ENCODE data around the gene CLNK. TPM values are rescaled to one million over a fixed set of nuclear protein-coding genes. Genes with fewer than 3 reads are reported as not detected.
A peak's percentile ranks its signal among the peaks of the same experiment; 100 is the strongest.
"Not testable (repeated sequence)": the region's sequence is repeated elsewhere in the genome, so short reads cannot be mapped to it uniquely, and the experiment has no call there.

The CLNK gene
- polyA plus RNA-seq, 3 donors, result 0.52 to 1.5 (median 0.58) TPM

DNA sequence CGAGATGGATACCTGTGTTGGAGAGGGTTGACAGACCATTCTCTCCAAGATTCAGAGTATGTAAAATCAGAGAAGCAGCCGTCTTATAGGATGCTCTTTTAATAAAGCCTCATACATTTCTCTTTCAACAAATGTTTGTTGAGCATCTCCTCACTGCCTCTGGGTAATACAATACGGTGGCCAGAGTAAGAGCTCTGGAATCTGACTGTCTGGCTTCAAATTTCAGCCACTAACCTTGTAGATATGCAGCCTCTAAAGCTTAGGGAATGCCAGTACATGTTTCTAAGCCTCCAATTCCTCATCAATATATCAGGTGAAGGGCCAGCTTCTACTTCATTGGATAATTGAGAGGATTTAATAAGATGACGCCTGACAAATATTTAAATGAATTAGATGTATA is 61.3 kb downstream of the CLNK start:
- DNase-seq (ENCODE audit: extremely low read depth in 1 of 11, low read depth in 9 of 11, low spot score in 4 of 11), result no peak

DNA sequence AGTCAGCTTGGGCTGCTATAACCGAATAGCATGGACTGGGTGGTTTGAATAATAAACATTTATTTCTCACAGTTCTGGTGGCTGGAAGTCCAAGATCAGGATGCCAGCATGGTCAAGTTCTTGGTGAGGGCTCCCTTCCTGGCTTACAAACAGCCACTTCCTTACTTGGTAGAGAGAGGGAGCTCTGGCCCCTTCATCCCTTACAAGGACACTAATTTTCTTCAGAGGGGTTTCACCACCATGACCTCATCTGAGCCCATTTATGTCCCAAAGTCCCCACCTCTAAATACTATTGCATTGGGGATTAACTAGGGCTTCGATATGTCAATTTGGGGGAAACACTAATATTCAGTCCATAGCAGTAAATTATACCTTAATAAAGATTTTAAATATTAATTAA is 61.8 kb downstream of the CLNK start:
- no peak for DNase-seq (ENCODE audit: extremely low read depth in 1 of 11, low read depth in 9 of 11, low spot score in 4 of 11)

DNA sequence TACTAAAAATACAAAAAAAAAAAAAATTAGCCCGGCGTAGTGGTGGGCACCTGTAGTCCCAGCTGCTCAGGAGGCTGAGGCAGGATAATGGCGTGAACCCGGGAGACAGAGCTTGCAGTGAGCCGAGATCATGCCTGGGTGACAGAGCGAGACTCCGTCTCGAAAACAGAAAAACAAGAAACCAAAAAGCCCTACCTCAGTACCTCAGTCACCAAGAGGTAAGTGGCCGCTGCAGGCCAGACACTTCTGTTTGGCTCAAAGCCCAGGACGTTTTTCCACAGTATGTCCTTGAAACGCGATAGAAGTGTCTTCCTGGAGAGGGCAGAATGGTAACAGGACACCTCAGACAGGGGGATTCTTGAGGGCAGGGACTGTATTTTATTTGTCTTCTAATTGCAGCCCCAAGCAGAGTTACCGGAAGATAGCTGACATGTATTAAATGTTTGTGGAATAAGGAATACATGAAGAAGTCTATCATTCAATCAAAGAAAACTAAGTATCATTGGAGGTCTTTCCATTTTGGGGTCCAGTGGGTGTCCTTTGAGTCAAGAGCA is 63.6 kb downstream of the CLNK start:
- DNase-seq (ENCODE audit: extremely low read depth in 1 of 11, low read depth in 9 of 11, low spot score in 4 of 11), result no peak

DNA sequence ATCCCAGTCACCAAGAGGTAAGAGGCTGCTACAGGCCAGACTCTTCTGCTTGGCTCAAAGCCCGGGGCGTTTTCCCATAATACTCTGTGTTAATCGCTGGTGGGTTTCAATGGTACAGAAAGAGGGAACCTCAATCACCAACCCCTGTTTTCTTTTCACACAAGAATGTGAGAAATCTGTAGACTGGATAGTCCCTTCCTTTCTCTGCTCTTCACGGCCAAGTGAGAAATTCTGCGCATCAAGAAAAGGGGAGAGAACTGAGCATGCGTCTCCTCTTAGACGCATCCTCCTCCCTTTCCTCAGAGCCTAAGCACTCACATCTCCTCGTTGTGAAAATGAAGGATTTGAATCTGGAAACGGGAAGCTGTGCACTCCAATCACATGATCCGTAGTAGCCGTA is 64.7 kb downstream of the CLNK start:
- no peak for DNase-seq (ENCODE audit: extremely low read depth in 1 of 11, low read depth in 9 of 11, low spot score in 4 of 11)

DNA sequence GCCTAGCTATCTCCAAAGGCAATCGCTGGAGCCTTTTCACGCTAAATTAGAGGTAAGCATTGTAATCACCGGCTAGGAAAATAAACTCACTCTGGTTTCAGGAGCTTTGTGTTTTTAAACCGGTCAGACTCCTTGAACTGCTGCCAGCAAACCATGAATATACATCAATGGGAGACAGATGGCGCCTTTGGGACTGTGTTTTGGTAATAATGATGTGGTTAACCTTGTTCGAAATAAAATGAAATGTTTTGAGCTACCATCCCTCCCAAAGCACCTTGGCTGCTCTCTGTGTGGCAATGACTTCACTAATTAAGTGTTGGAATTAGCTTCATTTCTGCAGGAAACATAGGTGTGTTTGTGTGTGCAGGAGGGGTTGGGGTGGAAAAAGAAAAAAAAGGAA is 65.3 kb downstream of the CLNK start:
- DNase-seq (ENCODE audit: extremely low read depth in 1 of 11, low read depth in 9 of 11, low spot score in 4 of 11), result peak in 10 of 11 donors; percentile 25 to 61 (median 40)

DNA sequence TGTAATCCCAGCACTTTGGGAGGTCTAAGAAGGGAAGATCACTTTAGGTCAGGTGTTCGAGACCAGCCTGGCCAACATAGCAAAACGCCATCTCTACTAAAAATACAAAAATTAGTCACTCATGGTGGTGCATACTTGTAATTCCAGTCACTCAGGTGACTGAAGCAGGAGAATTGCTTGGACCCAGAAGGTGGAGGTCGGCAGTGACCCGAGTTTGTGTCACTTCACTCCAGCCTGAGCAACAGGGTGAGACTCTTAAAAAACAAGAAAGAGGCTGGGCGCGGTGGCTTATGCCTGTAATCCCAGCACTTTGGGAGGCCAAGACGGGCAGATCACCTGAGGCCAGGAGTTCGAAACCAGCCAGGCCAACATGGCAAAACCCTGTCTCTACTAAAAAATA is 69.6 kb downstream of the CLNK start:
- DNase-seq (ENCODE audit: extremely low read depth in 1 of 11, low read depth in 9 of 11, low spot score in 4 of 11), result not testable (repeated sequence)

DNA sequence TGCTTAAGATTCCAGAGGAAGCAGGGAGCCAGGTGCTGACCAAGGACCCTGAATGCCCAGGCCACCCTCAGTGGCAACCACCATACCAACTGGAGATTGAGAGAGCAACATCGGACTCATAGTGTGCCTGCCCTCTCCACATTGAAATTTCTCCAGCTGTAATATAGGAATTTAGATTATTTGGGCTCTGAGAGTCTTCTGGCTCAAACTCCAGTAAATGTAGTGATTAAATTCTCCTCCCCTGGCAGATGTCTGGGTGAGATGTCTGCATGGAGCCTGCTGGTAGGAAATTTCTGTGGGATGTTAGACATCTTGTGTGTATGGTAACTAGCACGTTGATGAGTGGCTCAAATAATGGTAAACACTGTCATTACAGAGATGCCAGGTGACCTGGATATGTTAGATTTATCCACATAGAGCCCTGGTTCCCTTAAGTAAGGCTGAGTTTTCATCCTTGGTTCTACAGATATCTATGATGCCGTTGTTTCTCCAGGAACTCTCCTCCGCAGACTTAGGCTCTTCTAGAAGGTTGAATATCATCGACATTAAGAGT is 70.6 kb downstream of the CLNK start:
- no peak for DNase-seq (ENCODE audit: extremely low read depth in 1 of 11, low read depth in 9 of 11, low spot score in 4 of 11)

DNA sequence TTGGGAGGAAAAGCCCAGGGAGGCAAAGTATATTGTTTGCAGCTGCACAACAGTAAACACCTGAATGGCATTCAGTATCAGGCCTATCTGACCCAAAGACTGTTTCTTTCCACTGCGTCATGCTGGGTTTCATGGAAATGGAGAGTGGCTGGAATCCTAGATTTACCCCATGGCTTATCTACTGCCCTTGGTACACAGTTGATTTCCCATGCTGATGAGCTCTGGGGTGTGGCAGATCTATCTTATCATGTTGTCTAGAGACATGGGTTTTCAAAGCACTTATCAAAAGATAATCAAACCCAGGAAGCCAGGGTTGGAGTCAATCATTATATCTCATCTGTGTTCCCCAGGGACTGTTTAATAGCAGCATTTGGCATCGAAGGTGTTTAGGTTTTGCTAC is 72.1 kb downstream of the CLNK start:
- no peak for DNase-seq (ENCODE audit: extremely low read depth in 1 of 11, low read depth in 9 of 11, low spot score in 4 of 11)

DNA sequence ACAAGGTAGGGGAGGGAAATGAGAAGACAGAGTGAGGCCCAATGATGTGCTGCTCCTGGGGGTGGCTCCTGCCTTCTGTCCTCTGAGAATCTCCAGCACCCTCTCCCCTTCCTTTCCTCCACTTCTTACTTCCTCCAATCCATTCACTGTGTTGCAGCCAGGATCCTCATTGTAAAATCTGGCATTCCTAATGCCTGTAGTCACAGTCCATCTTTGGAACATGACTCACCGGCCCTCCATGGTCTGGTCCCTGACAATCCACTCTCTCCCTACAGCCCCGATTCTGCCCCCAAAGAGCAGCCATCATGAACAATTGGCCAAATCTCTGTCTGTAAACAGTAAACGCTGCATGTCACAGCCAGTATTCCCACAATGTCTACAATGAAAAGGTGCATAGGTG is 72.9 kb downstream of the CLNK start:
- DNase-seq (ENCODE audit: extremely low read depth in 1 of 11, low read depth in 9 of 11, low spot score in 4 of 11), result no peak

DNA sequence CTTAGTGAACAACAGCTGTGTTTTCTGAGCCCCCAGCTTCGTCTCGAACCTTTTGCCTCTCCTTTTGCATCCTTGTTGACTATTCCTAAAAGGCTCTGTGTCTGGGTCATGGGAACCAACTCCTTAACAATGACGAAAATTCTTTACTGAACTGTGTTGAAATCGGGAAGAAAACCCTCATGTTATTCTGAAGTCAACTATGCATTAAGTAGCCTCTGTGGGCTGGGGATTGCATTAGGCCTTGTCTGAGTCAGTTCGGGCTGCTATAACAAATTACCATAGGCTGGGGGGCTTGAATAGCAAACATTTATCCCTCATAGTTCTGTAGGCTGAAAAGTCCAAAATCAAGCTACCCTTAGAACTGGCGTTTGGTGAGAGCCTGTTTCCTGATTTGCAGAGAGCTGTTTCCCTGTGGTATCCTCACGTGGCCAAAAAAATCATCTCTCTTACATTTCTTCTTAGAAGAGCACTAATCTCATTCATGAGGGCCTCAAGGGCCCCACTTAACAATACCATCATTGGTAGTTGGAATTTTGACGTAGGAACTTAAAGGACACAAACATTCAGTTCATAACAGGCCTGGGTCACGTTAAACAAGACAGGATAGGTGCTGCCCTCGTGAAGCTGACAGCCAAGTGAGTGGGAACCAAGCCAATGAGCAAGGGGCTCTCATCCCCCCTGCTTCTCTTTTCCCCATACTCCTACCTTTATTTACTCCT is 75.9 kb downstream of the CLNK start:
- no peak for DNase-seq (ENCODE audit: extremely low read depth in 1 of 11, low read depth in 9 of 11, low spot score in 4 of 11)

DNA sequence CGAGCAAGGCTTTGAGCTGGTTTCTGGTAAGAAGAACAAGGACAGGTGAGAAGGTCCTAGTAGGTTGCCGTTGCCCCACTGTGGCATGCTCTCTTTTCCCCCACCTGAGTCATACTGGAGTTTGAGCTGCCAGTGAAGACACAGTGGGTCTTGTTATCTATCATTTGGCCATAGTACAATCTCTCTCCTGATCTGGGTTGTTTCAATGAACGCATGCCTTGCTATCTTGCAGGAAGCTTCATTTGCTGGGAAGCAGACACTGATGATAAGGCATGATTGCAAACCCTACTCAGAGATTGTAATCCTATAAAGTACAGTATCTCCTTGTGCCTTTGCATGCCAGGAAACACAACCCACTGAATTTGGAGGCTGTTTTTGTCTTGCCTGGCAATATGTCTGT is 77.4 kb downstream of the CLNK start:
- DNase-seq (ENCODE audit: extremely low read depth in 1 of 11, low read depth in 9 of 11, low spot score in 4 of 11), result no peak

DNA sequence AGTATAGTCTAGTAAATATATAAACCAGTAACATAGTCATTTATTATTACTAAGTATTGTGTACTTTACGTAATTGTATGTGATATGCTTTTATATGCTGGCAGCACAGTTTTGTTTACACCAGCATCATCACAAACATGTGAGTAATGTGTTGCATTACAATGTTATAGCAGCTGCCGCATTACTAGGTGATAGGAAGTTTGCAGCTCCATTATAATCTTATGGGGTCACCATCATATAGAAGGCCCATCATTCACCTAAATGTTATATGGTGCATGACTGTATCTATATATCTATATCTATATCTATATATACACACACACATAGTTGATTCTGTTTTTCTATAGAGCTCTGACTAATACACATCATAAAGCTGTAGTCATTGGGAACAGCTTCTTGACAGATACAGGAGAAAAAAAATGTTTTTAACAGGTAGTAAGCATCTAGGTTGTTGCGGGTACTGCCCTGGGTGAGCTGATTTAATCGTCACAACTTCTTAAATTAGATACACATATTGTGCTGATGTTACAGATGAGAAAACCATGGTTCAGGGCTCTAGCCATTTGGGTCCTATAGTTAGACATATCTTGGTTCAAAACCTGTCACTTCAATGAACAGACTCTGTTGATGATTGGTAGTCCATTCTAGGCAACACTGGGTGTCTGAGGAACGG is 77.9 kb downstream of the CLNK start:
- no peak for DNase-seq (ENCODE audit: extremely low read depth in 1 of 11, low read depth in 9 of 11, low spot score in 4 of 11)

DNA sequence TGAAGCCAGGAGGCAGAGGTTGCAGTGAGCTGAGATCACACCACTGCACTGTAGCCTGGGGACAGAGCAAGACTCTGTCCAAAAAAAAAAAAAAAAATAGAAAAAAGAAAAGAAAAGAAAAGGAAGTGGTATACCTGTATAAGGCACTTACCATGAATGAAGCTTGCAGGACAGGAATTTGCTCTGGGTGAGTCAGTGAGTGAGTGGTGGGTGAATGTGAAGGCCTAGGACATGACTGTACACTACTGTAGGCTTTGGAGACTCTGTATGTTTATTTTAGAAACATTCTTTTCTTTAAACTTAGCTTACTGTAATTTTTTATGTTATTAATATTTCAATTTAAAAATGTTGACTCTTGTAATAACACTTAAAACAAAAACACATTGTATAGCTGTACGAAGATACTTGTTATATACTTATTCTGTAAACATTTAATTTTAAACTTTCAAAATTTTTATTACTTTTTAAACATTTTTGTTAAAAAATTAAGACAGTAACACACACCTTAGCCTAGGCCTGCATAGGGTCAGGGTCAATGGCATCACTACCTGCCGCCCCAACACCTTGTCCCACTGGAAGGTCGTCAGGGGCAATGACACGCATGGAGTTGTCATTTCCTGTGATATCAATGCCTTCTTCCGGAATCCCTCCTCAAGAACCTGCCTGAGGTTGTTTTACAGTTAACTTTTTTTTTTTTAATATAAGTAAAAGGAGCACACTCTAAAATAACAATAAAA is 78.7 kb downstream of the CLNK start:
- DNase-seq (ENCODE audit: extremely low read depth in 1 of 11, low read depth in 9 of 11, low spot score in 4 of 11), result no peak

DNA sequence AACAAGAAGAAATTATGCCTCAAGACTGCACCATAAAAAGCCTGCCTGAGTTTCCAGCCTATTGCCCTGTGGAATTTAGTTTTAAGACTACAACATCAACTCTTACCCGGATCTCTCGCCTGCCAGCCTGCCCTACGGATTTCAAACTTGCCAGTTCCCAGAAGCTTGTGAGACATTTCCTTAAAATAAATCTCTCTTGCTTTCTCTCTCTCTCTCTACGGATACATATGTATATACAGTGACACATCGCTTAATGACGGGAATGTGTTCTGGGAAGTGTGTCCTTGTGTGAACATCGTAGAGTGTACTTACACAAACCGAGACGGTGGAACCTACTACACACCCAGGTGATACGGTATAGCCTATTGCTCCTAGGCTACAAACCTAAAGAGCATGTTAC is 79.5 kb downstream of the CLNK start:
- no peak for DNase-seq (ENCODE audit: extremely low read depth in 1 of 11, low read depth in 9 of 11, low spot score in 4 of 11)

DNA sequence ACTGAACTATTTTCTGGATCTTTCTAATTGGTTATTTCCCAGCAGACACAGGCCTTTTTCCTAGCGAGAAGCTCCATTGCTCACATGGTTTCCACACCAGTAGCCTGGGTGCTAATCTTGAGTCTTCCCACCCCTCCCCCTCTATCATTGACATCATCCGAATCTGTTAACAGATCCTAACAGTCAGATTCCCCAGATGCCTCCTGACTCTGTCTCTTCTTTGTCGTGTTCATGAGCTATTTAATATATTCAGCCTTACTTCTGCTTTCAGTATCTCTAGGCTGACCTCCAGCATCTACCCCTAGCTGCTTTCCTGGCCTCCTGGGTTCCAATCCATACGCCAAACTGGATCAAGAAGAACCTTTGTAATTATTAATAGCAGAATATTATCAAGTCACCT is 85.0 kb downstream of the CLNK start:
- DNase-seq (ENCODE audit: extremely low read depth in 1 of 11, low read depth in 9 of 11, low spot score in 4 of 11), result no peak

DNA sequence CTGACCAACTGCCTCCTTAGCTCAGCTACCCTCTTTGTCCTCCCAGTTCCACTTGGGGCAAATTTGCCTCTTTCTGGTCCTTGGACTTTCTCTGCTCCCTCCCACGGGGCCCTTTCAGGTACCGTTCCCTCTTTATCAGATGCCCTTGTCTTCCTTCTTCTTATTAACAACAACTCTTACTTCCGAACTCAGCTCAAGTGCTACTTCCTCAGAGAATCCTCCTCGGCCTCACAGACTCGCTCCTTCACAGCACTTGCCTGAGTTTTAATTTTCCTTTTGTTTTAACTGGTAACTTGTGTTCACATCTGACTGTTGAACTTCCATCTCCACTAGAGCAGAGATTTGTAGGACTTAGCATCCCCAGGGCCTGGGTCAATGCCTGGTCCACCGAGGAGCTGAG is 85.7 kb downstream of the CLNK start:
- no peak for DNase-seq (ENCODE audit: extremely low read depth in 1 of 11, low read depth in 9 of 11, low spot score in 4 of 11)

DNA sequence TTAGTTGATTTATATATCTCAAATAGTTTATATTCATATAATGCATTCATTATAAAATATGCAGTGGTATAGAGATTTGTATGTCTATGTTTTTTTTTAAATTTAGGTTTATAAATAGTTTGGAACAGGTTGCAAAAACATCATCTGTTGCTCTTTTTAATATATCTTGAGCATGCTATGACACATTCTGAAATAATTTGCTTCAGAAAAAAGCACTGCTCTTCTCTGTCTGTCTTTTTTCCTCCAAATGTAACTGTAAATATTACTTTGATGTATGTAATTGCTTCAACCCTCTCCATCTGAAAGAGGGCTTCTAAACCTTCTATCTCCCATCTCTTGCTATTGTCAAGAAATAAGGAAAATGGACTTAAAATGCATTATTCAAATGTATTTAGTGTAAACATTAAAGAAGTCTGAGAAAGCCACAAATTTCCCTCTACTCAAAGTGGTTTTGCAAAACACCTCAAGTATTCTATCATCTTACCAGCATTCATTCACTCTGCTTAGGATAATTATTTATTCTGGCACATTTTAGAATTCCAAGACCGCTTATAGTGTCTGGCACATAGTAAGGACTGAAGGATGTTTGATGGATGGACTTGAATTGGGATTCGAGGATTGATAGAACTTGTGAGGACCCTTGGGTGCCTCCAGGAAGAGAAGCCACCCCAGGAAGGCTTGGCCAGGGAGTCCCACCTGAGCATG is 87.8 kb downstream of the CLNK start:
- no peak for DNase-seq (ENCODE audit: extremely low read depth in 1 of 11, low read depth in 9 of 11, low spot score in 4 of 11)

DNA sequence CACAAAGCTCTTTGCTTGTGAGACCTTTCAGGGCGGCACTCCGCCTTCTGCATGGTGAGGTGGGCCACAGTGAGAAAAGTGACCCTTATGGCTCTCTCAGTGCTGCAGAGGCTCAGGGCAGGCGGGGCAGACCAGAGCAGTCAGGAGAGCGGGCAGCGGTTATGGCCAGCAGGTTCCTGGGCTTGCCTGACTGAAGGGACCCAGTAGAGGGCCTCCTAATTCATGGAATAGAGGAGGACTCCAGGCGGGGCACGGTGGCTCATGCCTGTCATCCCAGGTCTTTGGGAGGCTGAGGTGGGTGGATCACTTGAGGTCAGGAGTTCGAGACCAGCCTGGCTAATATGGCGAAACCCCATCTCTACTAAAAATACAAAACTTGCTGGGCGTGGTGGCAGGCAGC is 91.4 kb downstream of the CLNK start:
- no peak for DNase-seq (ENCODE audit: extremely low read depth in 1 of 11, low read depth in 9 of 11, low spot score in 4 of 11)

DNA sequence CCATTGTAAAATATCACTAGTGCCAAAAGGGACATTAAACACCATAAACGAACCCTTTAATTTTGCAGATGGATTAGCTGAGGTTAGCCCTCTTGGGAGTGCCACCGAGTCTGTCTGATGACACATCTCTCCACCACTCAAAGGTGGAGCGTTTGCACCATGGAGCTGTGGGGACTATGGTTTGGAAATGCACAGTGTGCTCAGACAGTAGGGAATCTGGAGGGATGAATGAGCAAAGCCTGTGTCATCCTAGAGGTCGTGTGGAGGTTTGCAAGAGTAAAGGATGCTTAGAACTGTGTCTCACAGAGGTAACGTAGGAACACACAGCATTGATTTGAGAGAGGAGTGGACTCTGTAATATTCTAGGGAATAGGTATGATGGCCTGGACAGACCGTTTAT is 93.7 kb downstream of the CLNK start:
- DNase-seq (ENCODE audit: extremely low read depth in 1 of 11, low read depth in 9 of 11, low spot score in 4 of 11), result no peak

Measured in renal cortex interstitium (tissue), 11 donors.